Testis (tissue), 2 donors: Measurements from ENCODE around the gene PXDN.

Experiments
- CTCF ChIP-seq, 3 experiments: fragments of 450-650 bp in 2 of 3; fragments of 200-600 bp in 1 of 3; sonication (generic) in 1 of 3; IDR thresholded peaks; one replicate each; pipeline ENCODE4 v1.5.1; 2016 to 2019; ENCODE audit warnings: antibody characterized with exemption in 3 of 3, mild to moderate bottlenecking in 2 of 3, moderate library complexity in 1 of 3
- POLR2A ChIP-seq: fragments of 450-650 bp; IDR thresholded peaks from one replicate; pipeline ENCODE4 v1.6.1; 2017; ENCODE audit warnings: antibody characterized with exemption, mild to moderate bottlenecking, moderate library complexity

- TF ChIP-seq CTCF (IDR thresholded peaks at IDR 0.05) (no peak), POLR2A (no peak)
Measured at GRCh38 chr2:1634681-1635341, 109.5 kb downstream of the PXDN start.
